GM18507 (cell line): ENCODE results near the gene SHMT2.
"Not testable (repeated sequence)": the region's sequence is repeated elsewhere in the genome, so short reads cannot be mapped to it uniquely, and the experiment has no call there.

Experiments used
- DNase-seq: peaks from one replicate; pipeline ENCODE4 v3.0.0; 2011; ENCODE audit warnings: low read depth; ENCODE audit not compliant: insufficient read length; ENCODE audit errors: extremely low spot score
- FAIRE-seq: peaks from 2 replicates; lab custom pipeline; 2011; peaks lifted over from hg19 to GRCh38; lab: Jason Lieb, UNC

The SHMT2 gene

DNA sequence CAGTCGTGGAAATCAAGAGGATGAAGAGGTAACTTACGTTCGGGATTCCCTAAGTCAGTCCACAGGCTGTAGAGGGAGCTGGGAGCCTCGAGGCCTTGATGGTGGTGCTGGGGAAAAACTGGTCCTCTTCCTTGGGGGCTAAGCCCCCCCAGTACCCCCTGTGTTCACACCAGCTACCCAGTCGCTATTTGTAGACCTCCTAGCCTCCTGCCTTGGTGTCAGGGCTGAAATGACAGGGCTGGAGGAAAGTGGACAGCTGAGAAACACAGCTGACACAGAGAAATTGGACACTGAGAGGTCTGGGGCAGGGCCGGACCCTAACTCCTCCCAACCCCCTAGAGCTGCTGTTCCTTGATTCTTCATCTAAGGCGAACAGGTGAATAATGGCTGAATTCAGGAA is 21.4 kb downstream of the SHMT2 start, which contains the start of gene STAC3:
Gene STAC3 (minus strand): TSS at position 232 of the 400 bp plus-strand sequence. CDS start 1,551 bp downstream, outside the sequence.
- no peak for DNase-seq
- FAIRE-seq = no peak

DNA sequence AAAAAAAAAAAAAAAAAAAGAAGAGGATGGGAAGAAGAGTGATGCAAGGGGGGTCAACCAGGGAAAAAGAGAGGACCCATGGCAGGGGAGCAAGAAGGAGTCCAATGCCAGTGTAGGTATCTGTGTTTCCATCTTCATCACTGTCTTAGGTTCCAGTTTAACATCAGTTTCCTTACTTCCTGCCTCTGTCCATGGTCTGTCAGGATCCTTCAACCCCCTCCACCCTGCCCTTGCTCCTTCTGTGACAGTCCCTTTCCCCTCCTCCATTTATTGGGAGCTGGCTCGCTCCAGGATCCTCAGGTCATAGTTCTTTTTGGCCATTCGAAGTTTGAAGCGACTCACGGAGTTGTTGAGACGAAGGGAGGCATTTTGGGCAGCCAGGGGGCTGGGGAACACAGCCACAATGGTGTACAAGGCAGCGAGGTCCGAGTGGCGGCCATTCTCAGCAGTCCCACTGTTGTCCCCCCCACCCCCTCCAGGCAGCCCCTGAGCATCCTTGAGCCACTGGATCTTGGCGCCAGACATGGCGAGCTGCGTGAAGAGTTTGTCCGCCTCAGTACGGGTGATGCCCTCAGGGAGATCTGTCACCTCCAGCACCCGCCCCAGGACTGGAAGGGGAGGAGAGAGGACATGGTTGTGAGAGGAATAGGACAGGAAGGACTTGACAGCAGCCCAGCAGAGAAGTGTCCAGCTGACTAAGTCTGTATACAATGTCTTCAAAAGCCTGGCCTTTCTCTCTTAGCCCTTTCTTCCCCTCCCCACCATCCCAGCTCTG is 25.2 kb downstream of the SHMT2 start:
- no peak for DNase-seq
- no peak for FAIRE-seq

DNA sequence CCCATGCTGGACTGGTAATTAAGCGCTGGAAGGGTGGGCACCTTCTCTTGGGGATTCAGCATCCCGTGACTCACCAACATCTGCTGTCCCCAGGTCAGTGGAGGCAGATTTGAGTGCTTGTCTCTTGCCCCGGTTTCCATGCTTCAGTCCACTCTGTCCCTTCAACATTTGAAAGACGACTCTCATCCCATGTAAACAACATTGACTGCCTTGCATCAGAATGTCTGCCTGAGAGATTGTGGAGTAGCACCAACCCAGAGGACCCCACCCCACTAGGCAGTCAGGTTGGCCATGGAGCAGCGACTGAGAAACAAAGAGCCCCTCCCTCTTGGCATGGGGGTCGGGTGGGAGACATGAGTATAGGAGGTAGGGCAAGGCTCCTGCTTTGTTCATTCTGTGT is 26.4 kb downstream of the SHMT2 start:
- DNase-seq = no peak
- FAIRE-seq = no peak

DNA sequence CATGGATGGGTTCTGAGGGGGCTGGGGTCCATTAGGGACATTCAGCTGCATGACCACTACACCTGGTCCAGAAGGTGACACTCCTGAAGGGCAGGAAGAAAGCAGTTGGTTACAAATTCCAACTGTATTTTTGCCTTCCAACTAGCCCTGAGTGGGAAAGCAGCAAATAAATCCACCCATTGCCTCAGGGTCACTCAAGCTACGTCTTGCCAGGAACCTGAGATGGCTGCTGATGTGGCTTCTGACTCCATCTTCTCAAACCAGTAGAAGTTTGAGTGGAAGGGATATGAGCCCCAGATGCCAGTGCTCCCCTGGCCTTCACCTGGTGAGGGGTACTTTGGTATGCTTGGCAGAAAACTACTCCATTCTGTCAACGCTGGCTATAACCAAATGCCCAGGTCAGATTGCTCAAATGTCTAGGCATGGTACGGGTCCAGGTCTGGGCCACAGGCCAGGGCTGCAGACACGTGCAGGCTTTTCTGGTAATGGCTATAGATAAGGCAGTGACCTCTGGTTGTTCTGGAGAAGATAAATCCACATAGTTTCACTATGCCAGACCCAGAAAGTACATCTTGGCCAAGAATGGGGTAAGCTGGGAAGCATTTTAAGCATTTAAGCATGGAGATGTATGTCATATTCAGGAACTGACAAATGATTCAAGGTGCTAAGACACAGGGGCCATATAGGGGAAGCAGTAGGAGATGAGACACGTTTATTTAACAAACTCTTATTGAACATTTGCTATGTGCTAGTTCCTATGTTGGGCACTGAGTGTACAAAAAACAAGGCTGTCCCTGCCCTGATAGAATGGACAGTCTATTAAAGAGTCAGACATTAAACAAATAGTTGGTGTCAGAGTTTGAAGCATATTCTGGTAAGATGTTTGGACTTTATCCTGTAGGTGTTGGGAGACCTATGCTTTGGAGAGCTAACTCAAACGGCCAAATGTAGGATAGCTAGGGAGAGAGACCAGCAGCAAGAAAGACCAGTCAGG is 29.8 kb downstream of the SHMT2 start:
- no peak for FAIRE-seq

DNA sequence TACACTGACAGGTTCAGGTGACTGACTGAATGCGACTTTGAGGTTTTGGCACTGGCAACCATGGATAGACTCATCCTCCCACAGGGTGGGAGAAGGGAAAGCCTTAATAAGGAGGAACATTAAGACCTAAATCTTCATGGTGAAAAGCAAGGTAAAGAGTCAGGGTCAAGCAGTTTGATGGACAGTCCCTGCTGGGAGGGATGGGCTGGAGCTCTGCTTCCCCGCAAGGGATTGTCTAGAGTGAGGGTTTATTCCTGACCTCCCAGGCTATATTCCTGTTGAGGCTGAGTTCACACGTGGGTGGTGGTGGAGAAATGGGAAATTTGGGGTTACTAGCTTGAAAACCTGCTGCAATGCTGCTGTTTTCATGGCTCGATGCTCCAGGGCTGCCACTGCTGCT is 30.9 kb downstream of the SHMT2 start:
- DNase-seq = no peak
- FAIRE-seq = no peak

More for the DNA sequence above, 29.8 kb downstream of the SHMT2 start:
- DNase-seq = no peak

- no peak for DNase-seq
- no peak for FAIRE-seq
These were observed 31.9 kb downstream of the SHMT2 start for GRCh38 chr12:57261428-57261865.

GRCh38 chr12:57262126-57262822 is 32.8 kb downstream of the SHMT2 start:
- DNase-seq = no peak
- FAIRE-seq = no peak

DNA sequence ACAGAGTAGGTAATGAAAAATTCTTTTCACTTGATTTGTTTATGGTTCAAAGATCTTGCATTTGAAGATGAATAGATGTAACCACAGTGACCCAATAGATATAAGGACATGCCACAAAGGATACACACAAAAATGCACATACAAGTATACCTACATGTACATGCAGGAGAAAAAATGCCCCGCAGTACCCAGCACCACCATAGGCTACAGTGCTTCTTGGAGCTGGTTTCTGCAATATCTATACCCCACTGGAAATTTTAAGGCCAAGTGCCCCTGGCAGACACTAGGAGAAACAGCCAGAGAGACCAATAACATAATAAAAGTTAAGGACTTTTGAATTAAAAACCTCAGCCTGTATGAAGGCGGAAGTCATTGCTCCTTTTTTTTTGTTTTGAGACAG is 33.6 kb downstream of the SHMT2 start:
- DNase-seq (no peak), FAIRE-seq (no peak)

DNA sequence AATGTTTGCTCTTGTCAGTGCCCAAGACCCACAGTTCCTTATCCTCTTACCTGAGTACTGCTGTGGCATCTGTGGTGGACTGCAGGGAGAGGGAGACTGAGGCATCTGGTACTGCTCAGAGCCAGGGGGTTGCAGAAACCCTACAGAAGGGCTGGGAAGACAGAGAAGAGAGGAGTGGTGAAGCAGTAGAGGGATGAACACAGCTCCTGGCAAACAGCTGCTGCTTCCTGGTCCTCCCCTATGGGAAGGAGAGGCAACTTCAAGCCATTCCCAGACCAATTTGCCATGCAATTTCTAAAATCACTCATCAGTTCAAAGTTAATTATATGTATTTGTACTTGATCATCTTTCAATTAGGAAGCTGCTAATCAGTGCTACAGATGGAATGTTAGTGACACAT is 37.2 kb downstream of the SHMT2 start:
- no peak for FAIRE-seq
- DNase-seq = no peak

DNA sequence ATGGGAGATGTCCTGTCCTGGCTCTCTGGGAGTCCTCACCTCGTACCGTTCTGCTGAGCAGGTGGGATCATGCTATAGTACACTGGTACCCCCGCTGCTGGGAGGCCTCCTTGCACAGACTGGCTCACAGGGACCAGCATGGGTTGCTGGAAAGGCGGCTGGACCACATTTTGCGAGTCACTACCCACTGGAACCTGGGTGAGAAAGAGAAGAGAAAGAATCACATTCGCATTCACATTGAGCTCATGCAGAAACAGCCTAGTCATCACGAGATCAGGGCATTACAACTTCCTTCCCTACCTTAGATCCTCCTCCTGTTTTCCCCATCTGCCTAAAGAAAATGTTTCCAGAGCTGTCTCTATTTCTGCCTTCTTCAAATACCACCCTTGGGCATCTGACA is 38.8 kb downstream of the SHMT2 start:
- FAIRE-seq (no peak), DNase-seq (no peak)

DNA sequence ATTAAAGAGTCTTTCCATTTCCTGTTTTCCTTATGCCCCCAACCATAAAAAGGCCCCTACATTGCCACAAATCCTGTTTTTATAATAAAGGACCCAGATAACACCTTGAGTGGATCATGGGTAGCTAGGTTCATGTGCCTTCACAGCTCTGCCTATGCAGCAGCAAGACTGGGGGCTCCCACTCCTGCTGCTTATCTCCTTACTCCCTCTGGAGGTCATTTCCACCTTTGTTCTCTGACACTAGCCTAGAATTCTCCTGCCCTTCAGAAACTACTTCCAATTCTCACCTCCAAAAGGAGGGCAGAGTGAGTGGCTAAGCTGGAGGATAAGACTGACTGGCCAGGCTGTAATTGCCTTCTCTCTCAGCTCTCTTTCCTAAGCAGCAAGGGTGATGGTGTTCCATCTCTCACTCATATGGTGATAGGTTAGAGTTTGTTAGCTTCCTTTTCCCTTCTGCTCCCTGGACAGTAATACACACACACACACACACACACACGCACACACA is 41.5 kb downstream of the SHMT2 start:
- DNase-seq = no peak
- FAIRE-seq = no peak

DNA sequence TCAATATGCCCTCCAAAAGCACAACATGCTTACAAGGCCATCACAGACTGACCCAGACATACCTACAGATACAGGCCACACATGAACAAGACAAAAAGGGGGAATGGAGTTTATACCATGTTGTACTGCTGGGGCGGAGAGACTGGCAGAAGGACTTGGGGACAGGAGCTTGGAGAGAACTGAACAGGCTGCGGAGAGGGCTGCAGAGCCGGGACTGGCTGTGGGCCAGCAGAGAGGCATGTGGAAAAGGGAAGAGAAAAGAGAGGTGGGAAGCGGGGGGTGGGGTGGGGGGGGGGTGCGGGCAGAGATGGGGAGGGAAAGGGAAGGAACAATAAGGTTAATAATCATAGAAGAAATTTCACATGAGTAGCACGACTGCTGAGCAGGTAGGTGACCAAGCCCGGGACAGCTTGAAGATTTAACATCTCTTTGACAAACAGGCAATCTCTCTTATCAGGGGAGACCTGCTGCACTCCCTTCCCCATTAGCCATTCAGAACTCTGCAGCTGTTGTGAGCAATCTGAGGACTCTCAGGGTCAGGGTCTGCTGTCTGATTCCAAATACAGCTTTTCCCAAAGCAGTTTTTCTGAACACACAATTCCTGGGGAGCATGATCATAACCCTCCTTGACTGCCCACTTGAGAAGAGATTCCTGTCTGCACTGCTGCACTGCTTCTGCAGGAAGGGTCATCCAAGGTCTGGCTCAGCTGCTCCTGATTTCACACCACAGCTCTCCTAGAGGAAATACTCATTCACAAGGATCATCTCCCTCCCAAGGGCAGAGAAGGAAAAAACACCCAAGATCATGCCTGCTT is 43.0 kb downstream of the SHMT2 start:
- no peak for FAIRE-seq
- no peak for DNase-seq

DNA sequence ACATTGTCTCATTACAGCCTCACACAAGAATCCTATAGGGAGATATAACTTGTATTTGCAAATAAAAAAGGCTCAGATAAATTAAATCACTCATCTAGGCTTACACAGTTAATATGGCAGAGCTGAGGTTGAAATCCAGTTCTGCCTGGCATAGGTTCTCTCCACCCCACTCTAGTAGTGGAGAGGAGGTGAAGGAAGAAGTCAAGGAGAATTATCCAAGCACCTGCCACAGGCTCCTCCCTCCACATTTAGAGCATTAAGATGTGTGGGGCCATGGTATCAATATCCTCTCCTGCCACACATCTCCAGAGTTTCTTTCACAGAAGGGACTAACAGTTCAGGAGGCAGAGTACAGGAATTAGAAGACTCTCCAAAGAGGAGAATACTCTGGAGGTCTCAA is 44.0 kb downstream of the SHMT2 start:
- no peak for FAIRE-seq
- no peak for DNase-seq

DNA sequence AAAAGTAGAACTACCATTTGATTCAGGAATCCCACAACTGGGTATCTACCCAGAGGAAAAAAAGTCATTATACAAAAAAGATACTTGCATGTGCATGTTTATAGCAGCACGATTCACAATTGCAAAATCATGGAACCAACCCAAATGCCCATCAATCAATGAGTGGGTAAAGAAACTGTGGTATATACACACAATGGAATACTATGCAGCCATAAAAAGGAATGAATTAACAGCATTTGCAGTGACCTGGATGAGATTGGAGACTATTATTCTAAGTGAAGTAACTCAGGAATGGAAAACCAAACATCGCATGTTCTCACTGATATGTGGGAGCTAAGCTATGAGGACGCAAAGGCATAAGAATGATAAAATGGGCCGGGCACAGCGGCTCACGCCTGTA is 46.7 kb downstream of the SHMT2 start:
- not testable (repeated sequence) for DNase-seq, FAIRE-seq

DNA sequence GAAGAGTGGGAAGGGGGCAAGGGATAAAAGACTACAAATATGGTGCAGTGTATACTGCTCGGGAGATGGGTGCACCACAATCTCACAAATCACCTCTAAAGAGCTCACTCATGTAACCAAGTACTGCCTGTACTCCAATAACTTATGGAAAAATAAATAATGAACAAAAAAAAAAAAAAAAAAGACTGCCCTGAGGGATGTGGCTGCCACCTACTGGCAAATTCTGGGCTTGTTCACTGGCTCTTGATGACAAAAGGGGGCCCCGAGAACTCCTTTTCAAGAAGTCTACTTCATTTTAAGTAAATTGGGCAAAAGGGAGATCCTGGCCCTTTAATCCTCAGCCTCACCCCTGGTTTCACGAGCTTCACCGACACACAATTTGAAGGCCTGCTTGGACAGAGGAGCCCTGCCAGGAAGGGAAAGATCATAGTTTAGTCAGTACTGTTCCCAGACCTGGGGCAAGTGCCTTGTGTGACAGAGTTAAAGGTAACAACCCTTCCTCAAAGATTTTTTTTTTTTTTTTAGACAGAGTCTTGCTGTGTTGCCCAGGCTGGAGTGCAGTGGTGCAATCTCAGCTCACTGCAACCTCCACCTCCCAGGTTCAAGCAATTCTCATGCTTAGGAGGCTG is 47.5 kb downstream of the SHMT2 start:
- DNase-seq (no peak), FAIRE-seq (no peak)

DNA sequence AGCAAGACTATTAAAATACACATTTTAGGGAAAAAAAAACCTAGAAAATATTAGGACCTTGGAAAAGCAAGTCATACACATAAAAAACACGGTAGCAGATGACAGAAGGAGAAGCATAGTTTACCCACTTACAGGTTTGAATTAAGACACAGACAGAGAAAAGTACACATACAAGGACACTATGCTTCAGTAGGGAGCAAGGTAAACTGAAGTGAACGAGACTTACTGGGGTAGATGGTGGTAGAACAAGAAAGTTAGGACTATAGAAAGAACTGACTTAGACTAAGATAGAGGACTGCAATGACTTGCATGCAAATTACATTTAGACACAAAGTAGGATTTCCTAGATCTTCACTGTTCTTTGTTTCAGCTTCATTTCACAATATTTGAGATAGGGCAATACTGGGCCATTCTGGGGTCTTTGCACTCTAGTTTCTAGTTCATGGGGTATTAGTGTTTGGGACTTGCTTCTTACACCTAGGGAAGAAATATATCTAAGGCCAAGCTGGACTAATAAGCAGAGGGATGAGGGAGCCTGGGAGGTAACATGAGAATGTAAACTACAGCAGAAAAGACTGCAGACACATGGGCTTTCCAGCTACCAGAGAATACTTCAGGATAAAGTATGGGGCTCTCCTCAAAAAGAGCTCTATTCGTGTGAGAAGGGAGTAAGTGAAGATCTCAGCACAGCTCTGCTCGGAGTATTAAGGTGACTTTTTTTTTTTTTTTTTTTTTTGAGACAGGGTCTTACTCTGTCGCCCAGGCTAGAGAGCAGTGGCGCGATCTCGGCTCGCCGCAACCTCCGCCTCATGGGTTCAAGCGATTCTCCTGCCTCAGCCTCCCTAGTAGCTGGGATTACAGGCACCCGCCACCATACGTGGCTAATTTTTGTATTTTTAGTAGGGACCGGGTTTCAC is 49.2 kb downstream of the SHMT2 start:
- DNase-seq (no peak), FAIRE-seq (no peak)
